ENCODE data around the gene CNNM2. TPM values are rescaled to one million over a fixed set of nuclear protein-coding genes. Genes with fewer than 3 reads are reported as not detected.

CNNM2 gene
- polyA plus RNA-seq, 4 donors: 0.45 to 18.0 (median 2.2) TPM

GRCh38 chr10:102880256-102880655 lies 37.8 kb upstream of the CNNM2 start:
- 92 to 97% (median 95%) methylated on average over 2 of the region's 2 CpGs for WGBS, 3 donors
- Histone ChIP-seq H3K4me1 (ENCODE audit: control insufficient read depth in 3 of 3, insufficient read depth in 2 of 3, low read depth in 1 of 3, low read length in 2 of 3) (no peaks in the 10 kb centered on the region), H3K9me3 (ENCODE audit: control insufficient read depth in 2 of 2, insufficient read depth in 1 of 2, low read depth in 1 of 2, low read length in 1 of 2) (no peaks in the 10 kb centered on the region), H3K4me3 (ENCODE audit: low read depth in 1 of 3, low read length in 3 of 3) (no peak overlapping the region), H3K36me3 (ENCODE audit: control insufficient read depth in 3 of 3, insufficient read depth in 2 of 3, low read depth in 1 of 3, low read length in 3 of 3) (peaks cover 0 to 3% (median 0%) of the 10 kb centered on the region in 3 donors), H3K27me3 (ENCODE audit: control insufficient read depth in 3 of 3, insufficient read depth in 3 of 3, low read length in 3 of 3) (no peaks in the 10 kb centered on the region), H3K27ac (ENCODE audit: low read depth in 1 of 3, low read length in 2 of 3) (no peak overlapping the region)
- peak; percentile 61 for FAIRE-seq
- no peak for DNase-seq

GRCh38 chr10:102888048-102888447 lies 30.0 kb upstream of the CNNM2 start:
- peaks cover 0 to 13% (median 3%) of the 10 kb centered on the region in 3 donors for H3K36me3 ChIP-seq (ENCODE audit: control insufficient read depth in 3 of 3, insufficient read depth in 2 of 3, low read depth in 1 of 3, low read length in 3 of 3)
- DNase-seq (no peak), FAIRE-seq (no peak)
- no peaks in the 10 kb centered on the region for H3K4me1 ChIP-seq (ENCODE audit: control insufficient read depth in 3 of 3, insufficient read depth in 2 of 3, low read depth in 1 of 3, low read length in 2 of 3)
- 89 to 94% (median 93%) methylated on average over 1 of the region's 1 CpG for WGBS, 3 donors
- H3K9me3 ChIP-seq (ENCODE audit: control insufficient read depth in 2 of 2, insufficient read depth in 1 of 2, low read depth in 1 of 2, low read length in 1 of 2): no peaks in the 10 kb centered on the region
- no peak overlapping the region for H3K4me3 ChIP-seq (ENCODE audit: low read depth in 1 of 3, low read length in 3 of 3)
- H3K27me3 ChIP-seq (ENCODE audit: control insufficient read depth in 3 of 3, insufficient read depth in 3 of 3, low read length in 3 of 3): no peaks in the 10 kb centered on the region
- H3K27ac ChIP-seq (ENCODE audit: low read depth in 1 of 3, low read length in 2 of 3): no peak overlapping the region

GRCh38 chr10:102894466-102895213 lies 23.5 kb upstream of the CNNM2 start:
- no peaks in the 10 kb centered on the region for H3K9me3 ChIP-seq (ENCODE audit: control insufficient read depth in 2 of 2, insufficient read depth in 1 of 2, low read depth in 1 of 2, low read length in 1 of 2)
- DNase-seq: peak in 1 of 2 donors; percentile 6
- no peak overlapping the region for H3K4me3 ChIP-seq (ENCODE audit: low read depth in 1 of 3, low read length in 3 of 3)
- no peak for FAIRE-seq
- peaks cover 0 to 20% (median 3%) of the 10 kb centered on the region in 3 donors for H3K36me3 ChIP-seq (ENCODE audit: control insufficient read depth in 3 of 3, insufficient read depth in 2 of 3, low read depth in 1 of 3, low read length in 3 of 3)
- 72 to 80% (median 73%) methylated on average over 4 of the region's 4 CpGs for WGBS, 3 donors
- no peak overlapping the region for H3K27ac ChIP-seq (ENCODE audit: low read depth in 1 of 3, low read length in 2 of 3)
- no peaks in the 10 kb centered on the region for H3K27me3 ChIP-seq (ENCODE audit: control insufficient read depth in 3 of 3, insufficient read depth in 3 of 3, low read length in 3 of 3)
- H3K4me1 ChIP-seq (ENCODE audit: control insufficient read depth in 3 of 3, insufficient read depth in 2 of 3, low read depth in 1 of 3, low read length in 2 of 3): no peaks in the 10 kb centered on the region

GRCh38 chr10:102900006-102900405 lies 18.1 kb upstream of the CNNM2 start:
- Histone ChIP-seq H3K36me3 (ENCODE audit: control insufficient read depth in 3 of 3, insufficient read depth in 2 of 3, low read depth in 1 of 3, low read length in 3 of 3) (peaks cover 0 to 9% (median 0%) of the 10 kb centered on the region in 3 donors), H3K4me3 (ENCODE audit: low read depth in 1 of 3, low read length in 3 of 3) (no peak overlapping the region), H3K4me1 (ENCODE audit: control insufficient read depth in 3 of 3, insufficient read depth in 2 of 3, low read depth in 1 of 3, low read length in 2 of 3) (no peaks in the 10 kb centered on the region), H3K27ac (ENCODE audit: low read depth in 1 of 3, low read length in 2 of 3) (no peak overlapping the region), H3K9me3 (ENCODE audit: control insufficient read depth in 2 of 2, insufficient read depth in 1 of 2, low read depth in 1 of 2, low read length in 1 of 2) (no peaks in the 10 kb centered on the region), H3K27me3 (ENCODE audit: control insufficient read depth in 3 of 3, insufficient read depth in 3 of 3, low read length in 3 of 3) (no peaks in the 10 kb centered on the region)
- DNase-seq (no peak), FAIRE-seq (no peak)
- 71 to 86% (median 84%) methylated on average over 3 of the region's 3 CpGs for WGBS, 3 donors

- H3K4me1 ChIP-seq (ENCODE audit: control insufficient read depth in 3 of 3, insufficient read depth in 2 of 3, low read depth in 1 of 3, low read length in 2 of 3): no peaks in the 10 kb centered on the region
- peaks cover 0 to 5% (median 0%) of the 10 kb centered on the region in 3 donors for H3K36me3 ChIP-seq (ENCODE audit: control insufficient read depth in 3 of 3, insufficient read depth in 2 of 3, low read depth in 1 of 3, low read length in 3 of 3)
- no peaks in the 10 kb centered on the region for H3K9me3 ChIP-seq (ENCODE audit: control insufficient read depth in 2 of 2, insufficient read depth in 1 of 2, low read depth in 1 of 2, low read length in 1 of 2)
- DNase-seq: no peak
- no peak for FAIRE-seq
- no peak overlapping the region for H3K27ac ChIP-seq (ENCODE audit: low read depth in 1 of 3, low read length in 2 of 3)
- H3K27me3 ChIP-seq (ENCODE audit: control insufficient read depth in 3 of 3, insufficient read depth in 3 of 3, low read length in 3 of 3): no peaks in the 10 kb centered on the region
- no peak overlapping the region for H3K4me3 ChIP-seq (ENCODE audit: low read depth in 1 of 3, low read length in 3 of 3)
Observed at GRCh38 chr10:102904346-102904745, 13.7 kb upstream of the CNNM2 start.

- WGBS, 3 donors: 84 to 92% (median 87%) methylated on average over 4 of the region's 4 CpGs
- Histone ChIP-seq H3K4me3 (ENCODE audit: low read depth in 1 of 3, low read length in 3 of 3) (no peak overlapping the region), H3K36me3 (ENCODE audit: control insufficient read depth in 3 of 3, insufficient read depth in 2 of 3, low read depth in 1 of 3, low read length in 3 of 3) (peaks cover 0 to 2% (median 0%) of the 10 kb centered on the region in 3 donors), H3K4me1 (ENCODE audit: control insufficient read depth in 3 of 3, insufficient read depth in 2 of 3, low read depth in 1 of 3, low read length in 2 of 3) (no peaks in the 10 kb centered on the region), H3K27ac (ENCODE audit: low read depth in 1 of 3, low read length in 2 of 3) (no peak overlapping the region), H3K9me3 (ENCODE audit: control insufficient read depth in 2 of 2, insufficient read depth in 1 of 2, low read depth in 1 of 2, low read length in 1 of 2) (peaks cover 0 to 5% of the 10 kb centered on the region in 2 donors), H3K27me3 (ENCODE audit: control insufficient read depth in 3 of 3, insufficient read depth in 3 of 3, low read length in 3 of 3) (no peaks in the 10 kb centered on the region)
- DNase-seq (no peak), FAIRE-seq (no peak)
Observed at GRCh38 chr10:102906507-102906906, 11.6 kb upstream of the CNNM2 start.

GRCh38 chr10:102914781-102915180 lies 3.3 kb upstream of the CNNM2 start:
- H3K9me3 ChIP-seq (ENCODE audit: control insufficient read depth in 2 of 2, insufficient read depth in 1 of 2, low read depth in 1 of 2, low read length in 1 of 2): peaks cover 0 to 5% of the 10 kb centered on the region in 2 donors
- peaks cover 0 to 11% (median 6%) of the 10 kb centered on the region in 3 donors for H3K4me1 ChIP-seq (ENCODE audit: control insufficient read depth in 3 of 3, insufficient read depth in 2 of 3, low read depth in 1 of 3, low read length in 2 of 3)
- no peaks in the 10 kb centered on the region for H3K27me3 ChIP-seq (ENCODE audit: control insufficient read depth in 3 of 3, insufficient read depth in 3 of 3, low read length in 3 of 3)
- no peak overlapping the region for H3K4me3 ChIP-seq (ENCODE audit: low read depth in 1 of 3, low read length in 3 of 3)
- no peak for FAIRE-seq
- DNase-seq: no peak
- no peaks in the 10 kb centered on the region for H3K36me3 ChIP-seq (ENCODE audit: control insufficient read depth in 3 of 3, insufficient read depth in 2 of 3, low read depth in 1 of 3, low read length in 3 of 3)
- 54 to 75% (median 68%) methylated on average over 1 of the region's 1 CpG for WGBS, 3 donors
- no peak overlapping the region for H3K27ac ChIP-seq (ENCODE audit: low read depth in 1 of 3, low read length in 2 of 3)

GRCh38 chr10:102916173-102916572 lies 1.9 kb upstream of the CNNM2 start:
- no peak for FAIRE-seq
- H3K27ac ChIP-seq (ENCODE audit: low read depth in 1 of 3, low read length in 2 of 3): no peak overlapping the region
- no peaks in the 10 kb centered on the region for H3K27me3 ChIP-seq (ENCODE audit: control insufficient read depth in 3 of 3, insufficient read depth in 3 of 3, low read length in 3 of 3)
- no peak for DNase-seq
- H3K4me1 ChIP-seq (ENCODE audit: control insufficient read depth in 3 of 3, insufficient read depth in 2 of 3, low read depth in 1 of 3, low read length in 2 of 3): peaks cover 1 to 13% (median 13%) of the 10 kb centered on the region in 3 donors
- 60 to 84% (median 77%) methylated on average over 7 of the region's 7 CpGs for whole genome bisulfite sequencing, 3 donors
- no peak overlapping the region for H3K4me3 ChIP-seq (ENCODE audit: low read depth in 1 of 3, low read length in 3 of 3)
- H3K9me3 ChIP-seq (ENCODE audit: control insufficient read depth in 2 of 2, insufficient read depth in 1 of 2, low read depth in 1 of 2, low read length in 1 of 2): no peaks in the 10 kb centered on the region
- H3K36me3 ChIP-seq (ENCODE audit: control insufficient read depth in 3 of 3, insufficient read depth in 2 of 3, low read depth in 1 of 3, low read length in 3 of 3): no peaks in the 10 kb centered on the region

Measured in small intestine (tissue), 7 donors.